GM19455 (cell line): ENCODE results near the gene PLCB3.

ENCODE experiments used
- ATAC-seq: cut with Tn5 transposase; IDR thresholded peaks from one replicate; pipeline ENCODE4 v1.9.1; 2021; ENCODE audit not compliant: unreplicated experiment

Gene PLCB3

GRCh38 chr11:64317961-64318765 is 66.8 kb downstream of the PLCB3 start, which contains the start of gene PRDX5:
Gene PRDX5, plus strand, starts transcription at chr11:64318121. Its CDS starts 95 bp downstream, at chr11:64318216.
- peak; percentile 60 for ATAC-seq
